Measurements from ENCODE around the gene ARMC8.

The ARMC8 gene

DNA sequence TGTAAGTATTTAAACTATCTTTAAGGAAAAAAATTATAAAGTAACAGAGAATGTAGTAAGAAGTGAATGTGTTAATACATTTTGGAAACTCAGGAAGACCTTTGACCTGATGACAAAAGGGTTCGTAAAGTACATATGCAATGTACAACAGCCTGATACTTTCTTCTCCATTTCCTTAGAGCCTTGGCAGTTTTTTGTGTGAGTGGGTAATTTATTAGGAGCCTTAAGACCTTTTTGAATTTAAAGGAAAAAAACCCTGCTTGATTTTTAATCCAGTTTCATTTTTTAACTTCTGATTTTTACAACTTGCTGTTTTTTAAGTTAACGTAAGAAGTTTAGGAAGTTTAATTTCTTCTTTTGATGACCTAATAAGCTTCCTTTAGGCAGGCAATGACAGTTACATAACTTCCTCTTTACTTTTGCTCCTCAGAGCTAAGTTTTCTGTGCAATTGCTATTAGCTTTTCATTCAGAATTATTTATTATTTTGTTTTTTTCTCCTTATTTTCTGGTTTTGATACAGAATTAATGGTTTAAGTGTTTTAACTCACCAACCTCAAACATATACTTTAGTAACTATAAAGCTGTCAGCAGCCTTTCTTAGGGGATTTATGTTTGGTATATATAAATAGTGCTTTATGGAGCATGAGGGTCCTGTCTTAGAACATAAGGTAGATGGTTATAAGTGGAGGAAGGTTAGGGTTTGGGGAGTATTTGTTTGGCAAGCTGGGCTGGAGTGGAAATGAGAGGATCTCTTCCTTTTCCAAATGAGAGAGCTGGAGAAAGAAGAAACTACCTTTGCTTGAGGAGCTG is 35.2 kb downstream of the ARMC8 start:
- no peak for ATAC-seq
- TF ChIP-seq SNAI2 (CRISPR knock-in tag; IDR thresholded peaks at IDR 0.05) (no peak), GLIS3 (CRISPR knock-in tag; IDR thresholded peaks at IDR 0.05) (no peak), ZFP3 (CRISPR knock-in tag; IDR thresholded peaks at IDR 0.05) (no peak), ESRRG (CRISPR knock-in tag; IDR thresholded peaks at IDR 0.05) (no peak), OSR1 (CRISPR knock-in tag; IDR thresholded peaks at IDR 0.05) (no peak), TOX (CRISPR knock-in tag; IDR thresholded peaks at IDR 0.05; ENCODE audit: borderline replicate concordance) (no peak), RARB (CRISPR knock-in tag; IDR thresholded peaks at IDR 0.05) (no peak), BACH2 (CRISPR knock-in tag; IDR thresholded peaks at IDR 0.05; ENCODE audit: borderline replicate concordance) (no peak), ARNTL (CRISPR knock-in tag; IDR thresholded peaks at IDR 0.05; ENCODE audit: borderline replicate concordance, low read depth) (no peak), ZNF70 (CRISPR knock-in tag; IDR thresholded peaks at IDR 0.05) (no peak), PPARA (CRISPR knock-in tag; IDR thresholded peaks at IDR 0.05; ENCODE audit: borderline replicate concordance) (no peak)
- TF ChIP-seq, protein P1, sequence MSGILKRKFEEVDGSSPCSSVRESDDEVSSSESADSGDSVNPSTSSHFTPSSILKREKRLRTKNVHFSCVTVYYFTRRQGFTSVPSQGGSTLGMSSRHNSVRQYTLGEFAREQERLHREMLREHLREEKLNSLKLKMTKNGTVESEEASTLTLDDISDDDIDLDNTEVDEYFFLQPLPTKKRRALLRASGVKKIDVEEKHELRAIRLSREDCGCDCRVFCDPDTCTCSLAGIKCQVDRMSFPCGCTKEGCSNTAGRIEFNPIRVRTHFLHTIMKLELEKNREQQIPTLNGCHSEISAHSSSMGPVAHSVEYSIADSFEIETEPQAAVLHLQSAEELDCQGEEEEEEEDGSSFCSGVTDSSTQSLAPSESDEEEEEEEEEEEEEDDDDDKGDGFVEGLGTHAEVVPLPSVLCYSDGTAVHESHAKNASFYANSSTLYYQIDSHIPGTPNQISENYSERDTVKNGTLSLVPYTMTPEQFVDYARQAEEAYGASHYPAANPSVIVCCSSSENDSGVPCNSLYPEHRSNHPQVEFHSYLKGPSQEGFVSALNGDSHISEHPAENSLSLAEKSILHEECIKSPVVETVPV (CRISPR knock-in tag; IDR thresholded peaks at IDR 0.05), result no peak

DNA sequence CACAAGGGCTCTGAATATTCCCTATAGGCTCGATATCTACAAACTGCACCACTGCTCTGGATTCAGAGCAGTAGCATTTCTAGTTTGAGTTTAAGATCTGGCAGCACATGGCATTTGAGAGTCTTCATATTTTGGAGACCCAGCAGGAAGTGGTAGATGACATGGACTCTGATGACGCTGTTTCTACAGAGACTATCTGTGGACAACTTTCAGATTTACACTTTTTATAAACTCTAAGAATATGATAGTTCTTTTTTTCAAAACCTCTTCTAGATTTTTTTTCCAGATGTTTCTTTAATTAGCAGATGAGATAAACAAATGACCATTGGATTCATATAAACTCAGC is 35.8 kb downstream of the ARMC8 start:
- TF ChIP-seq ARNTL (CRISPR knock-in tag; IDR thresholded peaks at IDR 0.05; ENCODE audit: borderline replicate concordance, low read depth) (no peak), GLIS3 (CRISPR knock-in tag; IDR thresholded peaks at IDR 0.05) (no peak), TCF4 (CRISPR knock-in tag; IDR thresholded peaks at IDR 0.05; ENCODE audit: borderline replicate concordance) (no peak), ESRRG (CRISPR knock-in tag; IDR thresholded peaks at IDR 0.05) (no peak), SNAI2 (CRISPR knock-in tag; IDR thresholded peaks at IDR 0.05) (no peak), RARB (CRISPR knock-in tag; IDR thresholded peaks at IDR 0.05) (no peak), ISL1 (CRISPR knock-in tag; IDR thresholded peaks at IDR 0.05) (no peak), ZC3H10 (CRISPR knock-in tag; IDR thresholded peaks at IDR 0.05) (no peak), ZNF8 (CRISPR knock-in tag; IDR thresholded peaks at IDR 0.05) (no peak), PPARA (CRISPR knock-in tag; IDR thresholded peaks at IDR 0.05; ENCODE audit: borderline replicate concordance) (no peak), ZFP30 (CRISPR knock-in tag; IDR thresholded peaks at IDR 0.05) (no peak), ZNF565 (CRISPR knock-in tag; conservative IDR thresholded peaks at IDR 0.05; ENCODE audit: low read depth) (no peak), TOX (CRISPR knock-in tag; IDR thresholded peaks at IDR 0.05; ENCODE audit: borderline replicate concordance) (no peak), OSR1 (CRISPR knock-in tag; IDR thresholded peaks at IDR 0.05) (no peak), BACH2 (CRISPR knock-in tag; IDR thresholded peaks at IDR 0.05; ENCODE audit: borderline replicate concordance) (no peak), ZFP3 (CRISPR knock-in tag; IDR thresholded peaks at IDR 0.05) (no peak)
- TF ChIP-seq, protein P2, sequence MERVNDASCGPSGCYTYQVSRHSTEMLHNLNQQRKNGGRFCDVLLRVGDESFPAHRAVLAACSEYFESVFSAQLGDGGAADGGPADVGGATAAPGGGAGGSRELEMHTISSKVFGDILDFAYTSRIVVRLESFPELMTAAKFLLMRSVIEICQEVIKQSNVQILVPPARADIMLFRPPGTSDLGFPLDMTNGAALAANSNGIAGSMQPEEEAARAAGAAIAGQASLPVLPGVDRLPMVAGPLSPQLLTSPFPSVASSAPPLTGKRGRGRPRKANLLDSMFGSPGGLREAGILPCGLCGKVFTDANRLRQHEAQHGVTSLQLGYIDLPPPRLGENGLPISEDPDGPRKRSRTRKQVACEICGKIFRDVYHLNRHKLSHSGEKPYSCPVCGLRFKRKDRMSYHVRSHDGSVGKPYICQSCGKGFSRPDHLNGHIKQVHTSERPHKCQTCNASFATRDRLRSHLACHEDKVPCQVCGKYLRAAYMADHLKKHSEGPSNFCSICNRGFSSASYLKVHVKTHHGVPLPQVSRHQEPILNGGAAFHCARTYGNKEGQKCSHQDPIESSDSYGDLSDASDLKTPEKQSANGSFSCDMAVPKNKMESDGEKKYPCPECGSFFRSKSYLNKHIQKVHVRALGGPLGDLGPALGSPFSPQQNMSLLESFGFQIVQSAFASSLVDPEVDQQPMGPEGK (CRISPR knock-in tag; IDR thresholded peaks at IDR 0.05; ENCODE audit: borderline replicate concordance), result no peak
- TF ChIP-seq, protein P1 (CRISPR knock-in tag; IDR thresholded peaks at IDR 0.05), result no peak
- TF ChIP-seq, protein P3, sequence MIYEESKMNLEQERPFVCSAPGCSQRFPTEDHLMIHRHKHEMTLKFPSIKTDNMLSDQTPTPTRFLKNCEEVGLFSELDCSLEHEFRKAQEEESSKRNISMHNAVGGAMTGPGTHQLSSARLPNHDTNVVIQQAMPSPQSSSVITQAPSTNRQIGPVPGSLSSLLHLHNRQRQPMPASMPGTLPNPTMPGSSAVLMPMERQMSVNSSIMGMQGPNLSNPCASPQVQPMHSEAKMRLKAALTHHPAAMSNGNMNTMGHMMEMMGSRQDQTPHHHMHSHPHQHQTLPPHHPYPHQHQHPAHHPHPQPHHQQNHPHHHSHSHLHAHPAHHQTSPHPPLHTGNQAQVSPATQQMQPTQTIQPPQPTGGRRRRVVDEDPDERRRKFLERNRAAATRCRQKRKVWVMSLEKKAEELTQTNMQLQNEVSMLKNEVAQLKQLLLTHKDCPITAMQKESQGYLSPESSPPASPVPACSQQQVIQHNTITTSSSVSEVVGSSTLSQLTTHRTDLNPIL (CRISPR knock-in tag; IDR thresholded peaks at IDR 0.05; ENCODE audit: low read depth), result no peak
- TF ChIP-seq, protein P4, sequence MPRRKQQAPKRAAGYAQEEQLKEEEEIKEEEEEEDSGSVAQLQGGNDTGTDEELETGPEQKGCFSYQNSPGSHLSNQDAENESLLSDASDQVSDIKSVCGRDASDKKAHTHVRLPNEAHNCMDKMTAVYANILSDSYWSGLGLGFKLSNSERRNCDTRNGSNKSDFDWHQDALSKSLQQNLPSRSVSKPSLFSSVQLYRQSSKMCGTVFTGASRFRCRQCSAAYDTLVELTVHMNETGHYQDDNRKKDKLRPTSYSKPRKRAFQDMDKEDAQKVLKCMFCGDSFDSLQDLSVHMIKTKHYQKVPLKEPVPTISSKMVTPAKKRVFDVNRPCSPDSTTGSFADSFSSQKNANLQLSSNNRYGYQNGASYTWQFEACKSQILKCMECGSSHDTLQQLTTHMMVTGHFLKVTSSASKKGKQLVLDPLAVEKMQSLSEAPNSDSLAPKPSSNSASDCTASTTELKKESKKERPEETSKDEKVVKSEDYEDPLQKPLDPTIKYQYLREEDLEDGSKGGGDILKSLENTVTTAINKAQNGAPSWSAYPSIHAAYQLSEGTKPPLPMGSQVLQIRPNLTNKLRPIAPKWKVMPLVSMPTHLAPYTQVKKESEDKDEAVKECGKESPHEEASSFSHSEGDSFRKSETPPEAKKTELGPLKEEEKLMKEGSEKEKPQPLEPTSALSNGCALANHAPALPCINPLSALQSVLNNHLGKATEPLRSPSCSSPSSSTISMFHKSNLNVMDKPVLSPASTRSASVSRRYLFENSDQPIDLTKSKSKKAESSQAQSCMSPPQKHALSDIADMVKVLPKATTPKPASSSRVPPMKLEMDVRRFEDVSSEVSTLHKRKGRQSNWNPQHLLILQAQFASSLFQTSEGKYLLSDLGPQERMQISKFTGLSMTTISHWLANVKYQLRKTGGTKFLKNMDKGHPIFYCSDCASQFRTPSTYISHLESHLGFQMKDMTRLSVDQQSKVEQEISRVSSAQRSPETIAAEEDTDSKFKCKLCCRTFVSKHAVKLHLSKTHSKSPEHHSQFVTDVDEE (CRISPR knock-in tag; IDR thresholded peaks at IDR 0.05), result no peak
- ATAC-seq, result no peak
